Dermis microvascular lymphatic vessel endothelial cell (primary cell): Measurements from ENCODE around the gene PI4K2A. TPM values are rescaled to one million over a fixed set of nuclear protein-coding genes. Genes with fewer than 3 reads are reported as not detected.
"Not testable (repeated sequence)": the region's sequence is repeated elsewhere in the genome, so short reads cannot be mapped to it uniquely, and the experiment has no call there.

Experiments used
- DNase-seq, 2 donors: peaks; one replicate each; pipeline versions ENCODE4 v3.0.0 to v3.0.0-alpha.2; 2010; ENCODE audit warnings: low read depth in 2 of 2
- total RNA-seq: library from RNA; depleted of rRNA; stranded (reverse); fragments of >200 nt; gene quantifications from 2 replicates; pipeline ENCODE4 v1.2.1, GENCODE V29; 2014

PI4K2A gene
- total RNA-seq, 1 donor from 2014 or later: 10.5 TPM

GRCh38 chr10:97673736-97674525 lies 33.5 kb downstream of the PI4K2A start:
- DNase-seq: no peak

DNA sequence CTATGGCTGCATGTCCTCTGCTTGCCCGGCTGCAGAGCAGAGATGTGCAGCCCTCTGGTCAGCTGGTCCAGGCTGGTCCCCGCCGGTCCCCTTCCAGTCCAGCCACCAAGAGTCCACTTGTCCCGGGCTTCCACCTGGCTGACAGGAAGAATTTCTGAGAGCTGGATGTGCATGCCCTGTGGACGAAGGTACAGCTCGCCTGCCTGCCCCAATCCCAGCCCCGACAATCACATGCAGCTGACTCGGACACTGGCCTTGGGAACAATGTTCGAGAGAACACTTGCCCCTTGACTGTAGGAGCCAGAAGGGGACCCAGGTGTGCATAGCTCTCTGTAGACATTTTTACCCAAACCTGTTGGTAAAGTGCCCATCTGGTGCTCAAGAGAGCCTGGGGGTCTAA lies 34.8 kb downstream of the PI4K2A start:
- DNase-seq: no peak

DNA sequence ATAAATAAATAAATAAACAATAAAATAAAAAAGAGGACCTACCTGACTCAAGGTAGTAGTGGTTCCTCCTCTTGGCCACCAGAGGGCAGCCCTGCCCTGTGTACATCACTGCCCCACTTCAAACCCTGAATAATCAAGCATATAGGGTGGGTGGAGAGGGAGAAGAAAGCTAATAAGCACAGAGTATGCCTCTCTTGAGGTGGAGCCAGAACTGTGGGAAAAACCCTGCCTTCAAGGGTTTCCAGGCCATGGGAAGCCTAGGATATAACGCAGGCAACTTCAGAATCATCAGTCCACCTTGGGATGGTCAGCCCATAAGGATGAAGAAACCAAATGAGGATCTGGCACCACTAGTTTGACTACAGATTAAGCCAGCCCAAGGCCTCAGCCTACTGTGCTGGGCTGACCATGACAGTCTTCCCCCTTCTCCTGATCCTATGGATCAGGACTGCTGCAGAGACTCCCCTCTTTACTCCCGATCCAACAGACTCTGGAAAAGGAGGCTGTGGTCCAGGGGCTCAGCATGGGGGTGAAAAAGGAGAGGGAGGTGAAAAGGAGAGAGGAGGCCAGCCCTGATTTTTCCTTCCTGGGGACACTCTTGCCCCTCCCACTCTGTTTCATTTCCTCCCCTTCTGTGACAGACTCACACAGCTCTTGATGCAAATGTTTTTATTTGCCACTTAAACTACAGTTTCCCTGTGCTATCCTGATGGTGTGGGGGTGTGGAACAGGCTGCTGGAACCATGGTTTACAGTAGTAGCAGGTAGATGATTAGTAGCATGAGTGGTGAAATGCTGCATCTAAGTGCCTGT lies 36.5 kb downstream of the PI4K2A start:
- DNase-seq: peak; percentile 24 to 63

DNA sequence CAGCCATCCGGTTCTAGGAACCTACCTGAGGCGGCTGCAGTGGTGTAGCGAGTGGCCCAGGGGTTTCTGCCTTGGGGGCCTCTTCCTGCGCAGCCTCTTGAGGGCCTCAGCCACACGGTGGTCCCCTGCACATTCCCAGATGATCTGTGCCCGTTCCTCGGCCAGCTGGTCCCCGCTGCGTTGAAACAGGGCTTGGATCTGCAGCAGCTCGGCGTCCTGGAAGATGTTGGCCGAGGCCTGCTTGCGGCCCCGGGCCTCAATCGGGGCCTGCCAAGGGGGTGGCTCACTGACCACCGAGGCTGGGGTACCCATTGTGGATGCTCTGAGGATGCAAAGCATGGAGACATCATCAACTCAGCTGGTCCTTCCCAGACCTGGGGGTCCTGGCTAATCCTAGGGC lies 39.1 kb downstream of the PI4K2A start:
- no peak for DNase-seq

DNA sequence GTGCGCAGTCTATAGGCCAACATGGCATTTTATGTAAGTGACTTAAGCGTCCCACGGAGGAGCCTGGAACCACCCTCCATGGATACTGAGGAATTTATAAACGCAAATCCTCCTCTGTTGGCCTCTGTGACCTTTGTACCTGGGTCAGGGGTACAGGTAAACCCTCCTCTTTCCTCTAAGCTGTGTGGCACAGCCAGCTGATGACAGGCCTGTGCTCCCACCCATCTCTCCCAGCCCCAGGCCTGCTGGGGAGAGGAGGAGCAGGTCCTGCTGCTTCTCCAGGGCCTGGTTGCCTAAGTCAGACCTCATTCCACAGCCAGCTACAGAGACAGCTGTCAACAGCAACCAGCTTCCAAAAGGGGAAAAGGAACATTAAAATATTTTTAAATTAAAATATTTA lies 41.6 kb downstream of the PI4K2A start:
- no peak for DNase-seq

- DNase-seq: peak in 1 of 2 donors; percentile 50
Observed at GRCh38 chr10:97683556-97684367, 43.3 kb downstream of the PI4K2A start.

GRCh38 chr10:97684368-97684713 lies 43.9 kb downstream of the PI4K2A start:
- DNase-seq: not testable (repeated sequence)

DNA sequence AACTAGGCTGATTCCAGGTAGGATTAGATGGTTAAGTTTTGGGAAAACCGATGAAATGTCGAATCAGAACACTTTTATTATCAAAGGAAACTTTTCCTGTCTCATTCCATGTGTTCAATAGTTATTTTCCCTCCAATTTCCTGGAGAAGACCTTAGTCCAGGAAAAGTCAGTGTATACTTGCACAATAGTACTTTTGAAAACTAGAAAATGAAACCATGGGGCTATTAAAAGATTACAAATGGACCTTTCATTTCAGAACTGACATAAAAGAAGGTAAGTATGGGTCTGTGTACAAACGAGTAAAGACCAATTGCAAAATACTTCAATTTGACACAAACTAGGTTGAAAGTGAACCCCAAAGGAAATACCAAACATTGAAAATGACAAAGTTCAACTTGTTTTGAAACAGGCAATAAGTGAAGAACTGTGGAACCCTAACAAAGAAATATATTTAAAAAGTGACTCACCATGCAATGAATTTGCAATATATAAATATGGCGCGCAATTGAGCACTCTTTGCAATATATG lies 44.5 kb downstream of the PI4K2A start:
- DNase-seq: no peak

DNA sequence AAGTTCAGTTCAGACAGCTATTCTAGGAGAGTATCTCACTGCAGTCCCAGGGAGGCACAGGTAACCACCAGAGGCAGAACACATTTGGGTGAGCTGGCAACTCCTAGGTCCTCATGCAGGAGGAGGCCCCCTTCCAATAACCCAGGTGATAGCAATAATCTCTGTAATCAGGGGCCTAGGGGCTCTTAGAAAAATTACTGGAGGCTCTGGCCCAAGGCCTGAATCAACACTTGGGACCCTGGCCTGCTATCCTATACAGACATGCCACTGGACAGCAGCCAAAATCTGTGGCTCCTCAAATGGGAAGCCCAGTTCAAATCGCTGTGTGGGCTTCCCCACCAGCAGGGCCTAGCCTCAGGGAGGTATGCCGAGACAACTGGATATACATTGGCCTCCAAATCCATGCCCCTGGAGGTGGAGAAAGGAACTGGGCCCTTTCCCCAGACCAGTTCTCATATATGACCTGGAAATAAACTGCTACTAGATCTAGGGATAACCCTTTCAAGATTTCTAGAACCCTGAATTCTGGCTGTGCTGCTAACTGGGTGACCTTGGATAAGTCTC lies 45.0 kb downstream of the PI4K2A start:
- peak in 1 of 2 donors; percentile 33 for DNase-seq

DNA sequence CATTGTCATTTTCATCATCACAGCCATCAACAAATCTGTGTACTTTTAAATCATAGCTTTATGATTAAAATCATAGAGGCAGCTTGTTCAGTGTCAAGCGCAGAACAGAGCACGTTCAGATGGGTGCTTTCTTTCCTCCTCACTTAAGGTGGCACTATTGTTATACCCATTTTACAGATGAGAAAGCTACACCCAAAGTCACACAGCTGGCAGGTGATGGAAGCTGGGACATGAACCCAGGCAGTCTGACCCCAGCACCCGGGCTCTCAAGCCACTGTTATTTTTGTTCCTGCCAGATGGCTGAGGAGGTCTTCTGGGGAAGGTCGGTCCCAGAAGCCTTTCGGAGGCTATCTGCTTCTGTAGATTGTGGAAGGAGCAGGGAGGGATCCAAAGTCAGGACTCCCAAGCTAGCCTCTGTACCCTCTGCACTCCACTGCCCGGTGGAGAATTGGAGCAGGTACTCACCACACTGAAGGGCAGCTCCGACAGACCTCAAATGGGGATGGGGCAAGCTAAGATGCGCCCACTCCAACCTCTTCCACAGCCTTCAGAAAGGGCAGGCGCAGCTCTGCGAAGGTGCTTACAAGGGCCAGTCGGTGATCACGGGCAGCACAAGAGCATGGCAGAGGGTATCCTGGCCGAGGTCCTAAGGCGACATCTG lies 46.0 kb downstream of the PI4K2A start:
- no peak for DNase-seq

- DNase-seq: peak; percentile 87 to 97
Observed at GRCh38 chr10:97686962-97687784, 46.7 kb downstream of the PI4K2A start, which contains the start of gene AVPI1. TSS of gene AVPI1 (minus strand) at chr10:97687241. CDS start at chr10:97679905, 7,336 bp downstream.

DNA sequence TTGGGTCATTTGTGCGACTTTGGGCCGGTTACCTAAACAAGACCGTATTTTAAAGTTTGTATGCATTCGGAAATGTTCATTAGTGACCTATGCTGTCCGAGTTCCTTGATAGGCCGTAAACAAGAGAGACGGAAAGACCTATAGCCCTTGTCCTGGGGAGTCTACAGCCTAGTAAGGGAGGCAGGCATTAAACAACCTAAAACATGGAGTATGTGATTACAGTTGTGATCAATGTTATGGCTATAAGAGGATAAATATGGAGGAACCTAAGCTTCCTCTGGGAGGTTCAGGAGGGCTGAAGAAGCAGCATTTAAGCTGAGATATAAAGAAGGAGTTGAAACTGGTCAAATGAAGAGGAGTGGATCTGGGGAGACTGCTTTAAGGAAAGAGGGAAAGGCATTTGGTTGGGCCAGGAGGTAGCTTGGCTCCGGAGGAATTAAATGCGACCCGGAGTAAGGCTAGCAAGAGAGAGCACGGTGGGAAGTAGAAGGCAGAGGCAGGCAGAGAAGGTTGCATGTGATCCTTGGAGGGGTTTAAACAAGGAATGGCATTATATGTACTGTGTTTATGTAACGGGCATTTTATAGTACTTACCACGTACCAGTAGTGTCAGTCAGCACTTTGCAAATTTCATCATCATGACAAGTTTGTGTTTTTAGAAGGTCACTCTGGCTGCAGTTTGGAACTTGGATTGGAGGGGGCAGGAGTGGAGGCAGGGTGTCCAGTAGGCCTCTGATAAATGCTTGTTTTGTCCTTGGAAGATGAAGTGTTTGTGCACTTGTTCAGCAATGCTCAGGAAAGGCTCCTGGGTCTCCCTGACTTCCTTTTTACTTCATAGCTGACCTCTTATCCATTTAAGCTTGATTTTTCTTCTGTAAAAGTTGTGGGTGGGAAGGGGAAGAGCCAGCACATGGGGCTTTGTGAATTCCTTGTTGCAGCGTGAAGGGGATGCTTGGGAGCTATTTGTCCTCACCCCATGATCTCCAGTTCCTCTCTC lies 47.6 kb downstream of the PI4K2A start:
- no peak for DNase-seq

DNA sequence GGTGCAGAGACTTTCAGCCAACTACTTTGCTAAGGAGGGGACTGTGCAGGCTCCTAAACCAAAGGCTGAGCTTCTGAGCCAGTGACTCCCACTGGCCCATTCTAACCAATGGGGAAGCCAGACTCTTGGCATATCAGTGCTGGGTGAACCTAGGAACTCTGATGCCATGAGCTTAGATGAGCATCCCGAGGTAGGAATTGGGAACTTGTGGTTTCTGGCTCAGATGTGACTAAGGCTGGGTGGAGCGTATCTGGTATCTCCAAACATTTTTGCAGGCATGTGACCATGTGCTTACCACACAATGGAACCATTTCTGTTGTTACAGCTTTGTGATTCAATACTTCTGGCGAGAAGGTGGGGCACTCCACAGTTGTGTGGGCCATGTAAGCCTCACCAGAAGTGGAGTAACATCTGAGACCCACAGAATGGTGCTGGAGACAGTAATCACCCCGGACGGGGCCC lies 49.1 kb downstream of the PI4K2A start:
- no peak for DNase-seq

DNA sequence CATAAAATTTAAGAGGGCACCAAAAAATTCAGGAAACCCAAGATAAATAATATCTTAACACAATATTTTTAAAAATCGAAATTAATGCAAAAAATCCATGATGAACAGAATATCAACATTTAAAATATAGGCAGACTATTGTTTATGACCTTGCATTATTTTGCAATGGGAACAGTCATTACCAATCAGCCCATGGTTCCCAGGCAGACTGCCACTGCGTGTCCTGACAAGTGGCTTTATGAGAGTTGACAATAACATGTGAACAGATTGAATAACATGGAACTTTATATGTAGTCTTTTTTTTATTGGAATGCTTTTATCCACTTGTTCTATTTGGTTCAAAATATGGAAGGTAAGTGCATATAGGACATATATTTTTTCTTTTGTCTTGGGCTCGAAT lies 49.7 kb downstream of the PI4K2A start:
- no peak for DNase-seq

DNA sequence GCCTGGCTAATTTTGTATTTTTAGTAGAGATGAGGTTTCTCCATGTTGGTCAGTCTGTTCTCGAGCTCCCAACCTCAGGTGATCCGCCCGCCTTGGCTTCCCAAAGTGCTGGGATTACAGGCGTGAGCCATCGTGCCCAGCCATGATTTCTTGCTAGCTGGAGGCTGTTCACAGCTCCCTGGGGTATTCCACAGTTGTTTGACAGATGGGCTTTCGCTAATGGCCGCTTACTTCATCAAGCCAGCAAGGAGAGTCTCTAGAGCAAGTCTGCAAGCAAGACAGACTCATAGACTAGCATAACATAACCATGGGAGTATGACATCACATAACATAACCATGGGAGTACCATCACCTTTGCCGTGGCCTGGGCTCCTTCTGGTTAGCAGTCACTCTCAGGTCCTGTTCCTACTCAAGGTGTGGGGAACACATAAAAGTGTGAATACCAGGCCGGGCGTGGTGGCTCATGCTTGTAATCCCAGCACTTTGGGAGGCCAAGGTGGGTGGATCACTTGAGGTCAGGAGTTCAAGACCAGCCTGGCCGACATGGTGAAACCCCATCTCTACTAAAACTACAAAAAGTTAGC lies 57.7 kb downstream of the PI4K2A start:
- DNase-seq: not testable (repeated sequence)

GRCh38 chr10:97701438-97702069 lies 61.1 kb downstream of the PI4K2A start:
- peak; percentile 57 to 69 for DNase-seq

DNA sequence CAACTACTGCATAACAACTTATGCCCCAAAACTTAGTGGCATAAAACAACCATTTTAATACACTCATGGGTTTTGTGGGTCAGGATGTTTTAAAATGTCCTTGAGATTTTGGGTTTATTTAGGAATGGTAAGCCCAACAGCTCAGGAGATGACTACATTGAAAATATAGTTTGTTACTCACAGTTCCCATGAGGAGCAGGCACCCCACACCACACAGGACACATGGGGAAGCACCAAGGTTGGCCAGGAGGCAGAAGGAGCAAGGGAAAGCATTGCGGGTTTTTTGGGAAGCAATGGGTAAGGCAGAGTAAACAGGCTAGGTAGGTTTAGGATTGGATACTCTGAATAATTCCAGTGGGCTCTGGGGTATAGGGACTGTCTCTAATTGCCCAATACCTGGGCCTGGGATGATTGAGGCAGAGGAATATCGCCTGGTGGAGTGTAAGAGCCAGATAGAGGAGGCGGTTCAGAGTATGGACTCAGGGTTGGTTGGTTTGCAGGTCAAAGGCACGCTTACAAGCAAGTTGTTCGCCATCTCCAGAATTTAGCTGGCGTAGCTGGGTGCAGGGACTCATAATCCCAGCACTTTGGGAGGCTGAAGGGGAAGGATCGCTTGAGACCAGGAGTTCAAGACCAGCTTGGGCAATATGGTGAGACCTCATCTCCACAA lies 63.1 kb downstream of the PI4K2A start:
- no peak for DNase-seq
